ENCODE results near the gene SMG9.
"Not testable (repeated sequence)": the region's sequence is repeated elsewhere in the genome, so short reads cannot be mapped to it uniquely, and the experiment has no call there.

SMG9 gene

GRCh38 chr19:43779147-43779819, 24.5 kb upstream of the SMG9 start:
- Mint-ChIP-seq H3K27me3 (ENCODE audit: low read depth) (peaks cover 28% of the 10 kb centered on the region), H3K9me3 (no peaks in the 10 kb centered on the region), H3K4me1 (peaks cover 15% of the 10 kb centered on the region), H3K36me3 (ENCODE audit: low read depth) (no peaks in the 10 kb centered on the region), H3K4me3 (no peak overlapping the region), H3K27ac (no peak overlapping the region)
- TF ChIP-seq CTCF (IDR thresholded peaks at IDR 0.05; ENCODE audit: unreplicated experiment in 3 of 3) = no peak

- peaks cover 33% of the 10 kb centered on the region for H3K27me3 Mint-ChIP-seq (ENCODE audit: low read depth)
- H3K4me3 Mint-ChIP-seq = no peak overlapping the region
- no peaks in the 10 kb centered on the region for H3K9me3 Mint-ChIP-seq
- H3K27ac Mint-ChIP-seq = no peak overlapping the region
- no peak for TF ChIP-seq CTCF (IDR thresholded peaks at IDR 0.05; ENCODE audit: unreplicated experiment in 3 of 3)
- peaks cover 18% of the 10 kb centered on the region for H3K4me1 Mint-ChIP-seq
- no peaks in the 10 kb centered on the region for H3K36me3 Mint-ChIP-seq (ENCODE audit: low read depth)
Measured at GRCh38 chr19:43778651-43779050, 23.9 kb upstream of the SMG9 start.

- H3K9me3 Mint-ChIP-seq = no peaks in the 10 kb centered on the region
- TF ChIP-seq CTCF (IDR thresholded peaks at IDR 0.05; ENCODE audit: unreplicated experiment in 3 of 3) = no peak
- H3K4me1 Mint-ChIP-seq = peaks cover 21% of the 10 kb centered on the region
- no peak overlapping the region for H3K4me3 Mint-ChIP-seq
- H3K27ac Mint-ChIP-seq = peak overlapping the region in 1 of 3 experiments; percentile 59
- no peaks in the 10 kb centered on the region for H3K36me3 Mint-ChIP-seq (ENCODE audit: low read depth)
- peaks cover 48% of the 10 kb centered on the region for H3K27me3 Mint-ChIP-seq (ENCODE audit: low read depth)
Measured at GRCh38 chr19:43777163-43777695, 22.5 kb upstream of the SMG9 start.

GRCh38 chr19:43776286-43776685, 21.5 kb upstream of the SMG9 start:
- no peaks in the 10 kb centered on the region for H3K36me3 Mint-ChIP-seq (ENCODE audit: low read depth)
- no peak overlapping the region for H3K27ac Mint-ChIP-seq
- peaks cover 21% of the 10 kb centered on the region for H3K4me1 Mint-ChIP-seq
- peaks cover 52% of the 10 kb centered on the region for H3K27me3 Mint-ChIP-seq (ENCODE audit: low read depth)
- H3K9me3 Mint-ChIP-seq = no peaks in the 10 kb centered on the region
- H3K4me3 Mint-ChIP-seq = no peak overlapping the region
- TF ChIP-seq CTCF (IDR thresholded peaks at IDR 0.05; ENCODE audit: unreplicated experiment in 3 of 3) = no peak

DNA sequence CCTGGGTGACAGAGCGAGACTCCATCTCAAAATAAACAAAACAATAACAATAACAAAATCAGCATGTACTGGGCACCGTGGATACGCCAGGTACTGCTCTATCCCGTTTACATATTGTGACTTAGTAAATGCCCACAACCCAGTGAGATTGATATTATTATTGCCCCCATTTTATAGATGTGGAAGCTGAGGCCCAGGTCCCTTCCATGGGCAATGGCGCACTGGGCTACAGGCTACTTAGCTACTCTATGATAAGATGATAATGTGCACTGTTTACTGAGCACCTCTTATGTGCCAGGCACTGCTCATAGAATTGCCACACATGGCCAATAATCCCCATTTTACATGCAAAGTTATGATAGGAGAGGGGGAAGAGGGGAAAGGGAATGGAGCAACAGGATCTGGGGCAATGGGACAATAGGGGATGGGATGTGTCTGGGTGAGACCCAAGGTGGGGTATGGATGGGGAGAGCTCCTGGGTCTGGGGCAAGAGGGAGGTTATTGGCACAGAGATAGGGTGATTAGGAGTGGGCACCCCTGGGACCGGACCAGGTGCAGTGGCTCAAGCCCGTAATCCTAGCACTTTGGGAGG, 20.6 kb upstream of the SMG9 start:
- no peak for TF ChIP-seq CTCF (IDR thresholded peaks at IDR 0.05; ENCODE audit: unreplicated experiment in 3 of 3)
- Mint-ChIP-seq H3K27me3 (ENCODE audit: low read depth) (peaks cover 53% of the 10 kb centered on the region), H3K36me3 (ENCODE audit: low read depth) (no peaks in the 10 kb centered on the region), H3K4me1 (peaks cover 21% of the 10 kb centered on the region), H3K27ac (no peak overlapping the region), H3K4me3 (peak overlapping the region in 1 of 3 experiments; percentile 70), H3K9me3 (no peaks in the 10 kb centered on the region)

- Mint-ChIP-seq H3K27me3 (ENCODE audit: low read depth) (peaks cover 53% of the 10 kb centered on the region), H3K4me1 (peaks cover 21% of the 10 kb centered on the region), H3K27ac (peak overlapping the region in 1 of 3 experiments; percentile 49), H3K4me3 (peak overlapping the region; percentile 34 to 72 (median 70))
- not testable (repeated sequence) for H3K9me3 Mint-ChIP-seq; H3K36me3 Mint-ChIP-seq (ENCODE audit: low read depth)
Measured at GRCh38 chr19:43774940-43775258, 20.1 kb upstream of the SMG9 start.

Data from nephron (organoid).